HEK293 (cell line): ENCODE results near the gene PSMD6.

Experiments
- CTCF ChIP-seq: fragments of 450-650 bp; formaldehyde crosslinking; IDR thresholded peaks from 2 replicates; pipeline ENCODE4 v1.5.1; 2016; ENCODE audit warnings: missing biosample characterization, missing genetic modification characterization
- GLIS1 ChIP-seq: fragments of 450-650 bp; formaldehyde crosslinking; IDR thresholded peaks from 2 replicates; pipeline ENCODE4 v1.5.1; 2016; ENCODE audit warnings: missing biosample characterization, missing genetic modification characterization
- REST ChIP-seq: fragments of 450-650 bp; formaldehyde crosslinking; IDR thresholded peaks from 2 replicates; pipeline ENCODE4 v1.5.1; 2016; ENCODE audit warnings: missing biosample characterization, missing genetic modification characterization
- ZBTB7A ChIP-seq: fragments of 450-650 bp; formaldehyde crosslinking; IDR thresholded peaks from 2 replicates; pipeline ENCODE4 v1.5.1; 2016; ENCODE audit warnings: low read depth, missing biosample characterization, missing genetic modification characterization
- ZFP69B ChIP-seq: fragments of 450-650 bp; formaldehyde crosslinking; IDR thresholded peaks from 2 replicates; pipeline ENCODE4 v1.5.1; 2016; ENCODE audit warnings: missing biosample characterization, missing genetic modification characterization
- ZNF837 ChIP-seq: fragments of 450-650 bp; formaldehyde crosslinking; IDR thresholded peaks from 2 replicates; pipeline ENCODE4 v1.5.1; 2016; ENCODE audit warnings: missing biosample characterization, missing genetic modification characterization
- TF ChIP-seq, protein P1 (sequence below): fragments of 450-650 bp; formaldehyde crosslinking; IDR thresholded peaks from 2 replicates; pipeline ENCODE4 v1.5.1; 2016; ENCODE audit warnings: missing biosample characterization, missing genetic modification characterization, borderline replicate concordance

- TF ChIP-seq REST (tag by site-specific recombination) (no peak), ZFP69B (no peak), CTCF (tag by site-specific recombination) (no peak), ZBTB7A (no peak), ZNF837 (tag by site-specific recombination) (no peak), GLIS1 (no peak)
- TF ChIP-seq, protein P1, sequence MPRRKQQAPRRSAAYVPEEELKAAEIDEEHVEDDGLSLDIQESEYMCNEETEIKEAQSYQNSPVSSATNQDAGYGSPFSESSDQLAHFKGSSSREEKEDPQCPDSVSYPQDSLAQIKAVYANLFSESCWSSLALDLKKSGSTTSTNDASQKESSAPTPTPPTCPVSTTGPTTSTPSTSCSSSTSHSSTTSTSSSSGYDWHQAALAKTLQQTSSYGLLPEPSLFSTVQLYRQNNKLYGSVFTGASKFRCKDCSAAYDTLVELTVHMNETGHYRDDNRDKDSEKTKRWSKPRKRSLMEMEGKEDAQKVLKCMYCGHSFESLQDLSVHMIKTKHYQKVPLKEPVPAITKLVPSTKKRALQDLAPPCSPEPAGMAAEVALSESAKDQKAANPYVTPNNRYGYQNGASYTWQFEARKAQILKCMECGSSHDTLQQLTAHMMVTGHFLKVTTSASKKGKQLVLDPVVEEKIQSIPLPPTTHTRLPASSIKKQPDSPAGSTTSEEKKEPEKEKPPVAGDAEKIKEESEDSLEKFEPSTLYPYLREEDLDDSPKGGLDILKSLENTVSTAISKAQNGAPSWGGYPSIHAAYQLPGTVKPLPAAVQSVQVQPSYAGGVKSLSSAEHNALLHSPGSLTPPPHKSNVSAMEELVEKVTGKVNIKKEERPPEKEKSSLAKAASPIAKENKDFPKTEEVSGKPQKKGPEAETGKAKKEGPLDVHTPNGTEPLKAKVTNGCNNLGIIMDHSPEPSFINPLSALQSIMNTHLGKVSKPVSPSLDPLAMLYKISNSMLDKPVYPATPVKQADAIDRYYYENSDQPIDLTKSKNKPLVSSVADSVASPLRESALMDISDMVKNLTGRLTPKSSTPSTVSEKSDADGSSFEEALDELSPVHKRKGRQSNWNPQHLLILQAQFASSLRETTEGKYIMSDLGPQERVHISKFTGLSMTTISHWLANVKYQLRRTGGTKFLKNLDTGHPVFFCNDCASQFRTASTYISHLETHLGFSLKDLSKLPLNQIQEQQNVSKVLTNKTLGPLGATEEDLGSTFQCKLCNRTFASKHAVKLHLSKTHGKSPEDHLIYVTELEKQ (tag by site-specific recombination), result no peak
Measured at GRCh38 chr3:64072126-64072525, 48.8 kb upstream of the PSMD6 start.
